Neuronal stem cell (in vitro differentiated cells): Measurements from ENCODE around the gene MTPN.

Experiments
- DNase-seq: peaks from one replicate; pipeline ENCODE4 v3.0.0-alpha.2; 2013; ENCODE audit warnings: low spot score
- H2AFZ ChIP-seq: one replicate; pipeline ENCODE4 v1.6.1; 2013; ENCODE audit warnings: mild to moderate bottlenecking, low read length, inconsistent platforms
- H2AK5ac ChIP-seq: 2 replicates; pipeline ENCODE4 v1.6.1; 2013; ENCODE audit warnings: low read depth, mild to moderate bottlenecking, inconsistent platforms, low read length, moderate library complexity, mixed read lengths
- H2BK120ac ChIP-seq: 2 replicates; pipeline ENCODE4 v1.6.1; 2013; ENCODE audit warnings: low read depth, mild to moderate bottlenecking, inconsistent platforms, low read length, moderate library complexity, mixed read lengths
- H2BK12ac ChIP-seq: one replicate; pipeline ENCODE4 v1.6.1; 2013; ENCODE audit warnings: low read length, inconsistent platforms
- H2BK15ac ChIP-seq: 2 replicates; pipeline ENCODE4 v1.6.1; 2013; ENCODE audit warnings: mild to moderate bottlenecking, low read length, inconsistent platforms, mixed read lengths
- H2BK5ac ChIP-seq: one replicate; pipeline ENCODE4 v1.6.1; 2013; ENCODE audit warnings: inconsistent platforms, mild to moderate bottlenecking, low read length, moderate library complexity
- H3K14ac ChIP-seq: one replicate; pipeline ENCODE4 v1.6.1; 2013; ENCODE audit warnings: low read length, inconsistent platforms
- H3K18ac ChIP-seq: 2 replicates; pipeline ENCODE4 v1.6.1; 2013; ENCODE audit warnings: low read length, inconsistent platforms
- H3K23ac ChIP-seq: 2 replicates; pipeline ENCODE4 v1.6.1; 2013; ENCODE audit warnings: low read depth, mild to moderate bottlenecking, mixed read lengths, low read length, inconsistent platforms; ENCODE audit not compliant: poor library complexity
- H3K27ac ChIP-seq: replicated peaks from 3 replicates; pipeline ENCODE4 v1.5.1; 2013; ENCODE audit warnings: low read length, inconsistent platforms
- H3K27me3 ChIP-seq, 3 experiments: 2 replicates each; pipeline ENCODE4 v1.6.1; 2013; ENCODE audit warnings: low read length in 3 of 3, mild to moderate bottlenecking in 2 of 3, inconsistent platforms in 1 of 3, low read depth in 1 of 3, mixed read lengths in 1 of 3, moderate library complexity in 1 of 3; ENCODE audit not compliant: control insufficient read depth in 3 of 3, insufficient read depth in 3 of 3
- H3K36me3 ChIP-seq, 2 donors: replicated peaks in 1 of 2; 2 replicates each; pipeline ENCODE4 v1.6.1; 2013; ENCODE audit warnings: low read length in 2 of 2; ENCODE audit not compliant: control insufficient read depth in 2 of 2, insufficient read depth in 2 of 2
- H3K4ac ChIP-seq: 2 replicates; pipeline ENCODE4 v1.6.1; 2013; ENCODE audit warnings: inconsistent platforms, mild to moderate bottlenecking, low read length, moderate library complexity
- H3K4me1 ChIP-seq, 2 donors: 1 replicate in 1 of 2; 2 replicates in 1 of 2; pipeline ENCODE4 v1.6.1; 2013; ENCODE audit warnings: low read length in 2 of 2, low read depth in 1 of 2; ENCODE audit not compliant: control insufficient read depth in 2 of 2, insufficient read depth in 1 of 2
- H3K4me2 ChIP-seq: one replicate; pipeline ENCODE4 v1.6.1; 2013; ENCODE audit warnings: mild to moderate bottlenecking, low read length, inconsistent platforms; ENCODE audit not compliant: insufficient read depth, poor library complexity, severe bottlenecking
- H3K4me3 ChIP-seq, 2 donors: 2 replicates each; pipeline ENCODE4 v1.5.1; 2013; ENCODE audit warnings: low read length in 2 of 2, mild to moderate bottlenecking in 2 of 2, inconsistent platforms in 1 of 2, moderate library complexity in 1 of 2
- H3K79me1 ChIP-seq: one replicate; pipeline ENCODE4 v1.6.1; 2013; ENCODE audit warnings: low read depth, mild to moderate bottlenecking, inconsistent platforms, low read length, moderate library complexity
- H3K9ac ChIP-seq: one replicate; pipeline ENCODE4 v1.6.1; 2013; ENCODE audit warnings: mild to moderate bottlenecking, low read depth, low read length, inconsistent platforms; ENCODE audit not compliant: poor library complexity
- H3K9me3 ChIP-seq, 2 donors: replicated peaks in 1 of 2; 2 replicates each; pipeline versions ENCODE3 to v1.6.1; 2013; ENCODE audit warnings: low read length in 2 of 2, mild to moderate bottlenecking in 2 of 2, inconsistent platforms in 1 of 2, low read depth in 1 of 2, mixed read lengths in 1 of 2, moderate library complexity in 1 of 2; ENCODE audit not compliant: control insufficient read depth in 2 of 2, insufficient read depth in 1 of 2
- H4K8ac ChIP-seq: one replicate; pipeline ENCODE4 v1.6.1; 2013; ENCODE audit warnings: low read depth, mild to moderate bottlenecking, inconsistent platforms, low read length, moderate library complexity
- H4K91ac ChIP-seq: one replicate; pipeline ENCODE4 v1.6.1; 2013; ENCODE audit warnings: low read length, low read depth, mild to moderate bottlenecking, inconsistent platforms; ENCODE audit not compliant: poor library complexity
- WGBS, 2 donors: extraction: QIAGEN DNeasy Blood & Tissue Kit; methylation state at CpG; one replicate each; pipeline ENCODE4 v1.1.7; 2013; ENCODE audit warnings: missing lambda C conversion rate in 2 of 2, mixed read lengths in 1 of 2; ENCODE audit not compliant: insufficient read length in 2 of 2, insufficient replicate concordance in 1 of 2; ENCODE audit errors: extremely low coverage in 2 of 2; 5-methylcytosine and 5-hydroxymethylcytosine counted together

The MTPN gene

DNA sequence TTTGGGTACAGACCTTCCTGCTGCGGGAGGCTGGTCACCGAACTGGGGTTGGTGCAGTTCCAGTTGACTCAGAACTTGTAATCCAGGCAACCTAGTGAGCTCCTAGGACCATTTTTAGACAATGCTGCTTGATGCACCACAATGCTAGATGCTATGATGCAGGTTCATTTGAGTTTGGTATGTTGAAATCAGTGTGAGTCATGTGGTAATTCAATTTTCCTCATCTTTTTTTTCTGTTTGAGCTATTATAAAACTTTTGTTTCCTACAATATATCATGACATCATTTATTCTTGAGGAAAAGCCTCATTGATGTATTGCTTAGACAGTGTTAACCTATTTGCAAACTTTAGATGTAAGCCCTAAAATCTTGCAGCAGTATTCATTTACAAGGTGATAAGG is 40.9 kb upstream of the MTPN start:
- Histone ChIP-seq H2BK12ac (no peak overlapping the region), H3K79me1 (no peaks in the 10 kb centered on the region), H3K4me3 (no peak overlapping the region), H3K36me3 (no peaks in the 10 kb centered on the region), H4K8ac (no peak overlapping the region), H2BK120ac (no peak overlapping the region), H2AK5ac (no peak overlapping the region), H2AFZ (no peak overlapping the region), H3K14ac (no peak overlapping the region), H3K9me3 (no peaks in the 10 kb centered on the region), H3K9ac (no peak overlapping the region), H3K4me2 (no peak overlapping the region), H3K27ac (no peak overlapping the region), H3K27me3 (peaks cover 0 to 3% (median 0%) of the 10 kb centered on the region in 3 experiments), H3K4me1 (no peaks in the 10 kb centered on the region), H3K18ac (no peak overlapping the region), H4K91ac (no peak overlapping the region), H3K23ac (no peak overlapping the region), H2BK15ac (no peak overlapping the region), H2BK5ac (no peak overlapping the region), H3K4ac (no peak overlapping the region)
- no CpG with 5 or more reads among the region's 2 CpGs for WGBS, 2 donors
- DNase-seq, result no peak

DNA sequence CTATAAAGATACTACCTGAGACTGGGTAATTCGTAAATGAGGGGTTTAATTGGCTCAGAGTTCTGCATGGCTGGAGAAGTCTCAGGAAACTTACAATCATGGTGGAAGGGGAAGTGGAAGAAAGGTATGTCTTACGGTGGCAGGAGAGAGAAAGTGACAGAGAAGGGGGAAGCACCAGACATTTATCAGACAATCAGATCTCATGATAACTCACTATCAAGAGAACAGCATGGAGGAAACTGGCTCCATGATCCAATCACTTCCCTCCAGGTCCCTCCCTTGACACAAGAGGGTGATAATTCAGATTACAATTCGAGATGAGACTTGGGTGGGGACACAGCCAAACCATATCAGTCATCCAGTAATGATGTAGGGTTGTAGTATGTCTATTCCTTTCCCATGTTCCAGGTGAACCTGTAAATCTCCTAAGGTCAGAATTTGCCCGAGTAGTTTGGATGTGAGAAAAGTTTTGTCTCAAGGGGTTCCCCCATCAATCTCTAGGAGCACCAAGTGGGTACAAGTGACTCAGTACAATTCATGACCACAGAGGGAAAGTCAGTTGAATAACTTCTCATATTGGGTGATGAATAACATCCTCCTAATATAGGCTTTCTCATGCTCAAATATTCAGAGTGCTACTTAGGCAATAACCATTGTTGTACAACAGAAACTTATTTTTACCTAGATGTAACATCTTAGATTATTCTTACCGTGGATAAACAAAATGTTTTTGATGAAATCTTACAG is 39.7 kb upstream of the MTPN start:
- H2BK15ac ChIP-seq, result no peak overlapping the region
- H4K8ac ChIP-seq, result no peak overlapping the region
- DNase-seq, result no peak
- H3K4me1 ChIP-seq, result no peaks in the 10 kb centered on the region
- H3K18ac ChIP-seq, result no peak overlapping the region
- no peak overlapping the region for H3K27ac ChIP-seq
- no peak overlapping the region for H2BK120ac ChIP-seq
- WGBS, 2 donors, result no CpG with 5 or more reads among the region's 5 CpGs
- H3K36me3 ChIP-seq, result no peaks in the 10 kb centered on the region
- no peak overlapping the region for H3K4me2 ChIP-seq
- H3K79me1 ChIP-seq, result no peaks in the 10 kb centered on the region
- H3K27me3 ChIP-seq, result peaks cover 0 to 3% (median 0%) of the 10 kb centered on the region in 3 experiments
- H2BK5ac ChIP-seq, result no peak overlapping the region
- no peak overlapping the region for H2AFZ ChIP-seq
- no peak overlapping the region for H3K4me3 ChIP-seq
- H3K14ac ChIP-seq, result no peak overlapping the region
- no peak overlapping the region for H2BK12ac ChIP-seq
- no peak overlapping the region for H4K91ac ChIP-seq
- H3K9ac ChIP-seq, result no peak overlapping the region
- no peak overlapping the region for H3K23ac ChIP-seq
- no peak overlapping the region for H2AK5ac ChIP-seq
- H3K4ac ChIP-seq, result no peak overlapping the region
- H3K9me3 ChIP-seq, result no peaks in the 10 kb centered on the region

DNA sequence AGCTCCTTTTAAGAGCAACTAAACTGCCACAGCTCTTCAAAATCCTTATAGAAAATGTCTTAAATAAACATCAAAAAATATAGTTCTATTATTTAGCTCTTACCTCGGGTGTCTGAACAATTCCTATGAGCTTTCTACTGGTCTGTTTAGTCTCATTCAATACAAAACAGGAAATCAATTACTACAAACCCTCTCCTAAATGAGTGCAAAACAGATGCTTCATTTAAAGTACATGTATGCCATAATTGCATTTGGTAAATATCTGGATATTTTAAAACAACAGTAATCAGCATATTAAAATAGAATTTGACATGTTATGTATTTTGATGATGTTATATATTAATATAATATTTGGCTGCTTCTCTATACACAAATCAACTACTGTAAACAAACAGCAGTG is 38.5 kb upstream of the MTPN start:
- Histone ChIP-seq H3K9me3 (no peaks in the 10 kb centered on the region), H3K23ac (no peak overlapping the region), H3K14ac (no peak overlapping the region), H3K36me3 (no peaks in the 10 kb centered on the region), H3K4me3 (no peak overlapping the region), H3K27ac (no peak overlapping the region), H4K91ac (no peak overlapping the region), H2AK5ac (no peak overlapping the region), H3K18ac (no peak overlapping the region), H3K27me3 (peaks cover 0 to 3% (median 0%) of the 10 kb centered on the region in 3 experiments), H3K4ac (no peak overlapping the region), H3K79me1 (no peaks in the 10 kb centered on the region), H2BK15ac (no peak overlapping the region), H2BK5ac (no peak overlapping the region), H3K4me1 (no peaks in the 10 kb centered on the region), H2BK12ac (no peak overlapping the region), H4K8ac (no peak overlapping the region), H3K4me2 (no peak overlapping the region), H2AFZ (no peak overlapping the region), H3K9ac (no peak overlapping the region), H2BK120ac (no peak overlapping the region)
- no CpG with 5 or more reads among the region's 1 CpG for WGBS, 2 donors
- no peak for DNase-seq

DNA sequence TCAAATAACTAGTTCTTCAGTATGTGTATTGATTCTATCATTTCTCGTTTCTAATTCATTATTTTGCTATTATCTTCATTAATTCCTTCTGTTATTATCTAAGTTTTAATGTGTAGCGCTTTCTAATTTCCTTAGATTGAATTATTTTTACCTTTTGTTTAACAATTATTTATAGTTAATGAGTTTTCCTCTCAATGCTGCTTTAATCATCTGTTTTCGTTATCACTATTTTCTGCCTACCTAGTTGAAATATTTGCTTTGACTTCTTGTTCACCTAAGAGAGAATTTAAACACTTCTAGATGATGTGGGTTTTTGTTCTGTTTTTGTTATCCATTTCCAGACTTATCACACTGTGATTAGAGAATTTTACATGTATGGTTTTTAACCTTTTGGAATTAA is 37.5 kb upstream of the MTPN start:
- Histone ChIP-seq H2BK15ac (no peak overlapping the region), H3K36me3 (no peaks in the 10 kb centered on the region), H3K79me1 (no peaks in the 10 kb centered on the region), H3K18ac (no peak overlapping the region), H3K4me1 (no peaks in the 10 kb centered on the region), H3K23ac (no peak overlapping the region), H4K8ac (no peak overlapping the region), H3K14ac (no peak overlapping the region), H2AFZ (no peak overlapping the region), H3K4me3 (no peak overlapping the region), H3K4ac (no peak overlapping the region), H3K4me2 (no peak overlapping the region), H4K91ac (no peak overlapping the region), H3K27ac (no peak overlapping the region), H3K9ac (no peak overlapping the region), H2BK5ac (no peak overlapping the region), H3K27me3 (peaks cover 0 to 3% (median 0%) of the 10 kb centered on the region in 3 experiments), H2BK12ac (no peak overlapping the region), H2AK5ac (no peak overlapping the region), H2BK120ac (no peak overlapping the region), H3K9me3 (no peaks in the 10 kb centered on the region)
- no CpG with 5 or more reads among the region's 3 CpGs for WGBS, 2 donors
- no peak for DNase-seq
